ENCODE measurements around the gene CAPN14. TPM values are rescaled to one million over a fixed set of nuclear protein-coding genes. Genes with fewer than 3 reads are reported as not detected.

The CAPN14 gene
- polyA plus RNA-seq, 1 donor, result 0.13 TPM

DNA sequence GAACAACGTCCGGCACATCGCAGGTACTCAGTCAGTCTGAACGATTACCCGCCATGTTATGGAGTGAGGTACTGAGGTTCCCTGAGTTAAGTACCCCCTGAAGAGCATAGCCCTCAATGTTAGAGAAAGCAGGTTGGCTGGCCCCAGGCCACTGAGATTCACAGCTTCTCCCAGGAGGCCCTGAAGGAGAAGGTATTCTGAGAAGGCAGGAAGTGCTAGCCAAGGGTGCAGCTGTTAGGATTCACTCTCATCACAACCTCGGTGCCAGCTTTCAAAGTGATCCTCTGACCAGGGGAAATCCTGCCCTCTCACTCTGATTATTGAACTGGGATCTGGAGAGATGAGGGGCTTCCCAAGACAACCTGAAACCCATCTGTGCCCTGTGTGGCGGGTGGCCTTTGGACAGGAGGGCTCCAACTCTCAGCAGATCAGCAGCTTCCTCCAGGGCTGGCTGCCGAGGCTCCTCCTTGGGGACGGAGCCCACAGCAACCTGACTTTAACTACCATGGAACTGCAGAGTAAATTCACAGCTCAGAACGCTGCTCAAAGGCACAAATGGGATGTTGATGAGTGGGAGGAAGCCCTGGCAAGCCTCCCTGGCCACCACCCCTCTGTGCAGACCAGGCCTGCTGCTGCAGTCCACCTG is 24.4 kb upstream of the CAPN14 start:
- Histone ChIP-seq H3K9me3 (ENCODE audit: control insufficient read depth, low read depth, low read length) (no peaks in the 10 kb centered on the region), H3K27me3 (ENCODE audit: control insufficient read depth, insufficient read depth, low read length) (no peaks in the 10 kb centered on the region), H3K36me3 (ENCODE audit: control insufficient read depth, insufficient read depth, low read length) (peaks cover 2% of the 10 kb centered on the region), H3K4me1 (ENCODE audit: control insufficient read depth, insufficient read depth, low read length) (no peaks in the 10 kb centered on the region), H3K27ac (ENCODE audit: low read length) (no peak overlapping the region), H3K4me3 (ENCODE audit: low read length) (no peak overlapping the region)
- no peak for DNase-seq
- 100% methylated on average over 2 of the region's 10 CpGs for WGBS (ENCODE audit: insufficient coverage, low lambda C conversion rate)

DNA sequence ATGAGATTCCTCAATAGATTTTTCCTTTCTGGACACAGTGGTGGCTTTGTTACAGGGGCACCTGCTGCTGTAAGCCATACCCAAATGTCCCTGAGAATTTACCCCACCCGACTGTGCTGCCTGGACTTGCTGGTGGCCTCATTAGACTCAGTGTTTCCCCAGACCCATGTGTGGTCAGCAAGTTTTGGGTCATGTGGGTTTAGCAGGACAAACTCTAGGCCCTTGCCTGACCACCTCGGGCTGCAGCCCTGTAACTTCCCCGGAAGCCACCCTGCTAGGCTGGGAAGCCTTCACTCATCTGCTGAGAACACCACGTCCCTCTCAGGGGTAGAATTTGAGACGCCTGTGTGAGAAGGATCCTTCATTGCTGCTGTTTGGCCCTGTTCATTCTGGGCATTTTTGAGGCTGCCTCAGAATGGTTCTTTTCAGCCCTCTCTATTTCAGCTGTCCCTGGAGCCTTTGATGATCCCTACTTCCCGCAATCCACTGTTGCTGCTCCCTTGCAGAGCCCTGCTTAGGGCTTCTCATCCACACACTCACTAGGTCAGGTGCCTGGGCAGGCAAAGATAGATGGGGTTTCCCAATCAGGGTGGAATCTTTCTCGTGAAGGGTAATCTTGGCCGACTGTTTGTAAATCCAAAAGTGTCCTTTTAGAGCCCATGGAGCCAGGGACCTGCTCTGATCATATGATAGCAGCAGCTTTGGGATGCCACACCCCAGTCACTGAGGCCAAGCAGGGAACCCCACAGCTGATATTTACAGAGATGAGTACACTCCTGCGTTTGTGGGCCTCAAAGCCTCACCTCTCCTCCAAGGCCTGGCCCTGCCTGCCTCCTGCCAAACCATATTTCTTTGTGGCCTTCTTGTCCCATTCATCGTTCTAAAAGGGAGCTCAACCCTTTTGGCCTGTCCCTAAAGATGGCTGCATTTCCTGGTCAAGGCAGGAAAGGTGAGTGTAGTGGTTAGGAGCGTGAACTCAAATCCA is 23.4 kb upstream of the CAPN14 start:
- H3K27me3 ChIP-seq (ENCODE audit: control insufficient read depth, insufficient read depth, low read length), result no peaks in the 10 kb centered on the region
- no peak for DNase-seq
- H3K27ac ChIP-seq (ENCODE audit: low read length), result no peak overlapping the region
- no peaks in the 10 kb centered on the region for H3K4me1 ChIP-seq (ENCODE audit: control insufficient read depth, insufficient read depth, low read length)
- no peaks in the 10 kb centered on the region for H3K9me3 ChIP-seq (ENCODE audit: control insufficient read depth, low read depth, low read length)
- WGBS (ENCODE audit: insufficient coverage, low lambda C conversion rate), result no CpG with 5 or more reads among the region's 11 CpGs
- H3K36me3 ChIP-seq (ENCODE audit: control insufficient read depth, insufficient read depth, low read length), result peaks cover 2% of the 10 kb centered on the region
- H3K4me3 ChIP-seq (ENCODE audit: low read length), result no peak overlapping the region

GRCh38 chr2:31239593-31240177 is 22.4 kb upstream of the CAPN14 start:
- Histone ChIP-seq H3K27me3 (ENCODE audit: control insufficient read depth, insufficient read depth, low read length) (peaks cover 5% of the 10 kb centered on the region), H3K36me3 (ENCODE audit: control insufficient read depth, insufficient read depth, low read length) (peaks cover 2% of the 10 kb centered on the region), H3K4me1 (ENCODE audit: control insufficient read depth, insufficient read depth, low read length) (peaks cover under 1% of the 10 kb centered on the region), H3K27ac (ENCODE audit: low read length) (no peak overlapping the region), H3K9me3 (ENCODE audit: control insufficient read depth, low read depth, low read length) (no peaks in the 10 kb centered on the region), H3K4me3 (ENCODE audit: low read length) (no peak overlapping the region)
- no CpG with 5 or more reads among the region's 22 CpGs for WGBS (ENCODE audit: insufficient coverage, low lambda C conversion rate)
- no peak for DNase-seq

DNA sequence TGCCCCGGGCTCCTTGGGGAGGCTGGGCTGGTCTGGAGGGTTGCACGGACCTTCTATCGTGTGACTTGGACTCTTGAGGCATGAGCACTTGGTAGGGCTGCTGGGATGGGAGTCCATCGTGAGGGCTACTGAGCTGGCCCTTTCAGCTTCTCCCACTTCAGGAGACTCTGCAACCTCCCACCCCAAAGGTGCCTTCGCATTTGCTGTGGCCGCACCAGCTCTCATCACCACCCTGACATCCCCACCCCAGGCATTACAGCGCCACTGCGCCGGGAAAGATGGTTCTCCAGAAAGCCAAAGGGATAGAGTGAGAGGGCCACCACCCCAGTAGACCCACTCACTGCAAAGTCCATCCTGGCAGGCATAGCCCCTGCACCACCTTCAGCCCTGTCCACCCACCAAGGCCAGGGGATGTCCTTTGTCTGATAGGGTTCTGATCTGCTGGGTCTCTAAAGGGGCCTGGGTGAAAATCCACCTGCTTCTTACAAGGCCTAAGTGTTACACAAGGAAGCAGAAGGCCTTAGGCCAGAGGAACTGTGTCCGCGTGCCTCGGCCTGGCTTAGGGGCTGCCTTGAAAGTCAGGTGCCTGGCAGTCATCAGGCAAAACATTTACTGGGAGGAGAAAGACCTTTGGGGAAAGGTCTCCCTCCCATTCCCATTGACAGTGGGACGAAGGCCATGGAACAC is 21.7 kb upstream of the CAPN14 start:
- no peaks in the 10 kb centered on the region for H3K9me3 ChIP-seq (ENCODE audit: control insufficient read depth, low read depth, low read length)
- no peak for DNase-seq
- no peak overlapping the region for H3K27ac ChIP-seq (ENCODE audit: low read length)
- H3K4me3 ChIP-seq (ENCODE audit: low read length), result no peak overlapping the region
- no CpG with 5 or more reads among the region's 13 CpGs for WGBS (ENCODE audit: insufficient coverage, low lambda C conversion rate)
- peaks cover 3% of the 10 kb centered on the region for H3K4me1 ChIP-seq (ENCODE audit: control insufficient read depth, insufficient read depth, low read length)
- peaks cover 9% of the 10 kb centered on the region for H3K27me3 ChIP-seq (ENCODE audit: control insufficient read depth, insufficient read depth, low read length)
- H3K36me3 ChIP-seq (ENCODE audit: control insufficient read depth, insufficient read depth, low read length), result no peaks in the 10 kb centered on the region

DNA sequence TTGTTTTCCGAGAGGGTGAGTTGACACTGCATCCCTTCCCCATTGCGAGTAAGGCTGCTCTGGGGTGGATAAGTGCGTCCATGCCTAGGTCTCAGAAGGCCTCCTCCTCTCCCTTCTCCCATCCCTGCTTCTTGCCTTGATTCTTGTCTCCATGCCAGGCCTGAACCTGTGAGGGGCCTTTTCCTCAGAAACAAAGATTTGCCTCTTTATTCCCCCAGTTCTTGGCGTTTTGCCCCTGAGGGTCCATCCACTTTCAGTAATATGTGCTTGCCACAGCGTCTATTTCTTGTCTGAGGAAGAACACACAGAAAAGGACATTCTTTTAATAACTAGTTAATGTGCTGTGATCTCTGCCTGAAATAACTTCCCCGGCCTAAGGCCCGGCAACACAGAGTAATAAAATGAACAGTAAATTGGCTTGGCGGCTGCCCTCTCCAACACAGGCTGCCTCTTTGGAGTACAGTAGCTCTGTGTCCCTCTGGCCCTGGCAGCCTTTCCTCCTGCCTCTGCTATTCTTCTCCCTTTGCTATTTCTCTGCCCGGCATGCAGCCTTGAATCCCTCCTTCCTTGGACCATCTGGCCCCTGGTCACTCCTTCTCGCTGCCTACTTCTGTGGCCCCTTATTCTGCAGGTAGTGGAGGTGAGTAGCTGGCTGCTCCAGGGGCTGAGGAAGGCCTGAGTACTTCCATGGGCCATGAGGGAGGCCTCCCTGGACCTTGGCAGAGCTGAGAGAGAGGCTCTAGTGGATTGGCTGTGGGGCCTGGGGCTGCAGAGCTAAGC is 21.0 kb upstream of the CAPN14 start:
- 100% methylated on average over 1 of the region's 10 CpGs for WGBS (ENCODE audit: insufficient coverage, low lambda C conversion rate)
- Histone ChIP-seq H3K4me3 (ENCODE audit: low read length) (no peak overlapping the region), H3K9me3 (ENCODE audit: control insufficient read depth, low read depth, low read length) (no peaks in the 10 kb centered on the region), H3K27ac (ENCODE audit: low read length) (no peak overlapping the region), H3K4me1 (ENCODE audit: control insufficient read depth, insufficient read depth, low read length) (peaks cover 3% of the 10 kb centered on the region), H3K27me3 (ENCODE audit: control insufficient read depth, insufficient read depth, low read length) (peaks cover 9% of the 10 kb centered on the region), H3K36me3 (ENCODE audit: control insufficient read depth, insufficient read depth, low read length) (no peaks in the 10 kb centered on the region)
- no peak for DNase-seq

DNA sequence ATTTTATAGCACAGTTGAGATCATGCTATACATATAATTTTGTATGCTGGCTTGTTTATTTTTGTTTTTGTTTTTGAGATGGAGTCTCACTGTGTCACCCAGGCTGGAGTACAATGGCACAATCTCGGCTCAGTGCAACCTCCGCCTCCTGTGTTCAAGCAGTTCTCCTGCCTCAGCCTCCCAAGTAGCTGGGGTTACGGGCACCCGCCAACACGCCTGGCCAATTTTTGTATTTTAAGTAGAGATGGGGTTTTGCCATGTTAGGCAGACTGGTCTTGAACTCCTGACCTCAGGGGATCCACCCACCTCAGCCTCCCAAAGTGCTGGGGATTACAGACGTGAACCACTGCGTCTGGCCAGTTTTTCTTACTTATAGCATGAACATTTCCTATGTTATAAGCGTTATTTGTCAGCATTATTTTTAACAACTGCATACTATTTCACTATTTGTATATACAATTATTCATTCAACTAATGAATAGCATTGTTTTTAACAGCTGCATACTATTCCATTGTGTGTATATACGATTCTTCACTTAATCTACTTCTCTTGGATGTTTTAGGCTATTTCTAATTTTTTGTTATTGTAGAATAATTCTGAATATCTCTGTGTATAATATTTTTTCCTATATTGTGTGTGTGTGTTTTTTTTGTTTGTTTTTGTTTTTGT is 20.2 kb upstream of the CAPN14 start:
- H3K27me3 ChIP-seq (ENCODE audit: control insufficient read depth, insufficient read depth, low read length), result peaks cover 16% of the 10 kb centered on the region
- DNase-seq, result no peak
- H3K27ac ChIP-seq (ENCODE audit: low read length), result no peak overlapping the region
- 100% methylated on average over 3 of the region's 9 CpGs for WGBS (ENCODE audit: insufficient coverage, low lambda C conversion rate)
- H3K9me3 ChIP-seq (ENCODE audit: control insufficient read depth, low read depth, low read length), result no peaks in the 10 kb centered on the region
- no peaks in the 10 kb centered on the region for H3K36me3 ChIP-seq (ENCODE audit: control insufficient read depth, insufficient read depth, low read length)
- H3K4me1 ChIP-seq (ENCODE audit: control insufficient read depth, insufficient read depth, low read length), result peaks cover 3% of the 10 kb centered on the region
- no peak overlapping the region for H3K4me3 ChIP-seq (ENCODE audit: low read length)

DNA sequence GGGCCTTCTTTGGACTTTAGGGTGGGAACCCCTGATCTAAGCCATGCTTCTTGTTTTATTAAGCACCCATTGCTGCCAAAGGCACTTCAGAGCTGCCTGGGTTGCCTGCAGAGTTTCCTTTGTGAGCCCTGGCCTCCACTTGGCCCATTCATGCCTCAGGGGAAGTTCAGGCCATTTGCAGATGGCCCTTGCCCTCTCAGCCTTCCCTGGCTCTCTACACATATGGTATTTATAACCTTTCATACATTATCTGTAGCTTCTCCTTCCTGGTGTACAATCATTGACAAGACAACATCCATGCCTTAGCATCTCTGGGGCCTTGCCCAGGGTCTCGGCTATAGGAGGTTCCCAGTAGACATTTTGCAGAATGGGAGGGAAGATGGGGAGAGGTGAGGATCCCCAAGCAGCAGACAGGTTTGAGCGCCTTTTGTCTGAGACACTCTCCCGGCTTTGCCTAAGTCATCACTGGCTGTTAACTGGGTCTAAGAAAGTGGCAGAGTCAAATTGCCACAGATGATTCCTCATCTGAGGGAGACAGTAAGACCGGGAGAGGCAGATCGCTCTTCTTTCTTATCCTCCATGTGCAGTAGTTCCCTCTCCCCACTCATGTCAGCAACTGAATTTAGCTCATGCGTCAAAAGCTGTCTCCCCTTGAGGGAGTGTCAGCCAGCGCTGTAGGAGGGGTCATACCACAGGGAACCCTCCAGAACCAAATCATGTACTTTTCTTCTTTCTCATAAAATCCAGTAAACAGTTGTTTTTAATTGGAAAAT is 19.3 kb upstream of the CAPN14 start:
- Histone ChIP-seq H3K36me3 (ENCODE audit: control insufficient read depth, insufficient read depth, low read length) (no peaks in the 10 kb centered on the region), H3K27me3 (ENCODE audit: control insufficient read depth, insufficient read depth, low read length) (peaks cover 22% of the 10 kb centered on the region), H3K27ac (ENCODE audit: low read length) (no peak overlapping the region), H3K4me3 (ENCODE audit: low read length) (no peak overlapping the region), H3K4me1 (ENCODE audit: control insufficient read depth, insufficient read depth, low read length) (peaks cover 3% of the 10 kb centered on the region), H3K9me3 (ENCODE audit: control insufficient read depth, low read depth, low read length) (no peaks in the 10 kb centered on the region)
- no peak for DNase-seq
- WGBS (ENCODE audit: insufficient coverage, low lambda C conversion rate), result no CpG with 5 or more reads among the region's 7 CpGs

DNA sequence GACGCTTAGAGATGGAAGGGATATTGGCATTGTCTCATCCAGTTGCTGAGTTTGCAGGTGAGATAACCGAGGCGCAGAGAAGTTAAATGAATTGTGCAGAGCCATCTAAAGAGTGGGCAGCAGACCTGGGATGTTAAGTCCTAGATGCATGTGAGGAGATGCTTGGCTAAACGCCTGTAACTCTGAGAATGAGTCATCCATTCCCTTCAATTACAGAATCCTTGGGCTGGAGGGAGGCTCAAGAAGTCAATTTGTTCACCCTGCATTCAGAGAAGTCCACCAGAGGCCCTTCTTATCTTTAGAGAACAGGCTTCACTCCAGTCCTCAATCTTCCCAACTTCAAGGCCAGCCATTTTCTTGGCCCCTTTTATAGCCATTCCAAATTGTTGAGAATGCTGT is 18.2 kb upstream of the CAPN14 start:
- H3K4me3 ChIP-seq (ENCODE audit: low read length), result no peak overlapping the region
- H3K4me1 ChIP-seq (ENCODE audit: control insufficient read depth, insufficient read depth, low read length), result peaks cover 3% of the 10 kb centered on the region
- H3K36me3 ChIP-seq (ENCODE audit: control insufficient read depth, insufficient read depth, low read length), result no peaks in the 10 kb centered on the region
- no CpG with 5 or more reads among the region's 4 CpGs for WGBS (ENCODE audit: insufficient coverage, low lambda C conversion rate)
- no peaks in the 10 kb centered on the region for H3K9me3 ChIP-seq (ENCODE audit: control insufficient read depth, low read depth, low read length)
- peaks cover 24% of the 10 kb centered on the region for H3K27me3 ChIP-seq (ENCODE audit: control insufficient read depth, insufficient read depth, low read length)
- no peak for DNase-seq
- H3K27ac ChIP-seq (ENCODE audit: low read length), result no peak overlapping the region
